Ureter (tissue), 1 donor: ENCODE measurements around the gene GGT1. TPM values are rescaled to one million over a fixed set of nuclear protein-coding genes. Genes with fewer than 3 reads are reported as not detected.
"Not testable (repeated sequence)": the region's sequence is repeated elsewhere in the genome, so short reads cannot be mapped to it uniquely, and the experiment has no call there.

Source experiments
- DNase-seq: peaks from one replicate; pipeline ENCODE4 v3.0.0-alpha.2; 2020; ENCODE audit warnings: low spot score
- total RNA-seq: library from RNA; stranded (reverse); gene quantifications from one replicate; pipeline ENCODE4 v1.2.4, GENCODE V29; 2023
- donor health status: DM: yes; HTN: yes; CAD: no.

Gene GGT1
- total RNA-seq, 1 donor from 2014 or later, result 8.2 TPM

DNA sequence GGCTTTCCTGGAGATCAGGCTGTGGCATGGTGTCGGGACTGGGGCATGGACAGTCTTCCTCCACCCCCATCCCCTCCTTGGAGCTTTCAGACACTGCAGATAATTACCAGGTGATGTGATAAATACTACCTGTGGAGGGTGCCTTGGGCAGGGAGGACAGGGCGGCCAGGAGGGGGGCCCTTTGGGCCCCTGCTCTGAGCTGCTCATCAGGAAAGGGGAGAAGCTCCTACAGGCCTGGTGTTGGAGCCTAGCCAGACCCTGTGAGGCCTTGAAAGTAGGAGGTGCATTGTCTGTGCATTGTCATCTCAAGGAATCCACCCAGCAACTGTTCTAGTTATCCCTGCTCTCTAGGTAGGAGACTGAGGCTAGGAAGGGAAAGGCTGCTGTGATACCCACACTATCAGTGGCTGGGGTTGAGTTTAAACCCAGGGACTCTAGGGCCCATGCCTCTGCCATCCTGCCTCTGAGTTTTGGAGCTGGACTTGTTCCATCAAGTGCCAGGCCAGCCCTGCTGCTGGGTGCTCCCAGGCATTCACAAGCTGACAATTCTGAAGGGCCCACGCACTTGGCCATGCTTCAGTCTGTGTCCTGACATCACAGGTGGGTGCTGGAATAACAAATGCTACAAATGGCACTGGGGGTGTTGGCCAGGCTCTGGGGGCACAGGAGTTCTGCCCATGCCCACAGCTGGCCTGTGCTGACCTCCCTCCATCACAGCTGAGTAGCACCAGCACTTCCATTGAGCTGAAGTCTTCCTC lies 2.9 kb upstream of the GGT1 start:
- DNase-seq, result not testable (repeated sequence)

DNA sequence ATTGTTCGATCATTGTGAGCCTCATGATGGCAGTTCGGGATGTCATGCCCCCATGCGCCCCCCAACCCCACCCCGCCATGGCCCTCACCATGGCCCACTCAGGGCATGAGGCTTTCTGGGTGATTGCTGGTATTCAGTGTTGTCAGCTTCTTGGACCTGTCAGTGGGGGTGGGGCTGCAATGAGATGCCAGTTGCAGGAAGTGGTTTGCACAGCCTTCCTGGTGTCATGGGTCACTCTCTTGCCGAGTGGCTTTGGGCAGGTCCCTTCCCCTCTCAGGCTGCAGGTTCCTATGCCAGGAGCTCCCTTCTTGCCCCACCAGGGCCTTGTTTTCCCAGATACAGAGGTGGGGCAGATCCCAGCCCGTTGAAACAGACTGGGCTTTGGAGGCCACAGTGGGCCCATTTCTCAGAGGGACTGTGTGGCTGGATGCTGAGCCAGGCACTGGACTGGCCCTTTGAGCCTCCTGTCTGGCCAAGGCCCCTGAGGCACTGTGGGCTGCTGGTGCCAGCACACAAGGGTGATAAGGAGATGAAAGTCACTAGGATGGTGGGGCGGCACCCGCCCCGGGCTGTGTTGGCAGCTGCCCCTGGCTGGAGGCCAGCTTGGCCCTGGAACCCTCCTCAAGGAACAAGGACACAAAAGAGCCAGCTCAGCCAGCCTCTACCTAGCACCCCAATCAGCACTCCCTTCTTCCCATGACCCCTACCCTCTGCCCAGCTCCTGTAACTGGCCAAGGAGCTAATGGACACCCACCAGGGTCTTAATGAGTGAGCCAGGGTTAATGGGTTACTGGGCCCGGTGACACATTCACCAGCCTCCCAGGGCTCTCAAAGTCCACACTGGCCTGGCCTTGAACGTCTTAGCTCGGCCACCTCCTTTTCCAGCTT lies 1.5 kb upstream of the GGT1 start:
- no peak for DNase-seq

DNA sequence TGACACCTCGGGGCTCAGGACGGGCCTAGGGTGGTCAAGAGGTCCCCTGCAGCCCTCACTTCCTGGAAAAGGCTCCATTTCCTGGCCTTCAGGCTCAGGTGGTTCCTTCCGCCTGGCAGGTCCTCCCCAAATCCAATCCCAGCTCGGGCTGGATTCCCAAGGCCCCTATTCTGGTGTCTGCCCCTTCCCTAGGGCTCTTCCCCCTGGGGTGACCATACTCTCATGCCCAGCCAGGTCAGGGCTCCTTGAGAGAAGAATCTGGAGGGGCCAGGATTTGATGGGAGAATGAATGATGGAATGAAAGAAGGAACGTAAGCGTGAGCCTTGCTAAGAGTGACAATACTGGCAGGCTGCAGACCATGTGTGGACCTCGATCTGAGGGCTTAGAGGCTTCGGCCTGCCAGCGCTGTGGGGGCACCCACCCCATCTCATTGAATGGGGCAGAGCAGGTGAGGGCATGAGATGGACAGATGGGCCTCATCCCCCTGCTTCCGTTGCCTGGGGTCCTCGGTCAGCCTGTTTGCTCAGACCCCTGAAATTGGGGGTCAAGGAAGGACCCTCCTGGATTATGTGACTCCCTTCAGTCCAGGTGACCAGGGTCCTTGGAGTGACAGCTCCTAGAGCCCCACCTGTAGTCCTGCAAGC lies 766 bp upstream of the GGT1 start:
- not testable (repeated sequence) for DNase-seq

DNA sequence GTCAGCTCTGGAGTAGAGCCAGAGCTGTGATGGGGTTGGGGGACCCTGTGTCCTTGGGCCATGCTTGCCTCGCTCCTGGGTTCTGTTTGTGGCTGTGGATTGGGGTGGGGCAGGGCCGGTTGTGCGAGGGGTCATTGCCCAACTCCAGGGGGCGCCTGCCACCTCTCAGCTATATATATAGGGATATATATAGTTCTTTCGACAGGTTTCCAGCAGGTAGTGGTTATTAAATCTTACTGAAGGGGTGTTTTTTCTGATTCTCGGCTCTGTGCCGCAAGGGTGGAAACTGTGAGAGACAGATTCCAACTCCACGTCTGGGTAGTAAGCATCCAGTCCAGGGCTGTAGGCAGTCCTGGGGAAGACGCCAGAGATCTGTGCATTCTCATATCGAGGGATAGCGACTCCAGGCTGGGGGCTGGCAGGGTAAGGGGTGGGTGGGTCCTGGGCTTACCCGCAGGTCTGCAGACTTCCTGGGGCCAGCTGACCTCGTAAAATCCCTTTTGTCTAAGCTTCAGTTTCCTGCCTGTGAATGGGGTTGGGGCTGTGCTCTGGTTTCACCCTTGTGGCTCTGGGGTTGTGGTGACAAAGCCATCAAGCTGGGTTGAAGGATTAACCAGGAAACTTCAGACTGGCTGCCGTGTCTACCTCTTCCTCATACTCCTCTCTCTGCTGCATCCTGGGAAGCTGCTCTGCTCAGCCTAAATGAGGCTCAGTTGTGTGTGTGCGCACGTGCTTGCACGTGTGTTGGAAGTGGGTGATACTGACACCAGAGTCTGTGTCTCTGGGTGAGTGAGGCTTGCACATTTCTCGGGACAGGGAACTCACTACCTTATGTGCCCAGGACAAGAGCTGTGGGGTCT lies 1.0 kb downstream of the GGT1 start:
- DNase-seq, result not testable (repeated sequence)

DNA sequence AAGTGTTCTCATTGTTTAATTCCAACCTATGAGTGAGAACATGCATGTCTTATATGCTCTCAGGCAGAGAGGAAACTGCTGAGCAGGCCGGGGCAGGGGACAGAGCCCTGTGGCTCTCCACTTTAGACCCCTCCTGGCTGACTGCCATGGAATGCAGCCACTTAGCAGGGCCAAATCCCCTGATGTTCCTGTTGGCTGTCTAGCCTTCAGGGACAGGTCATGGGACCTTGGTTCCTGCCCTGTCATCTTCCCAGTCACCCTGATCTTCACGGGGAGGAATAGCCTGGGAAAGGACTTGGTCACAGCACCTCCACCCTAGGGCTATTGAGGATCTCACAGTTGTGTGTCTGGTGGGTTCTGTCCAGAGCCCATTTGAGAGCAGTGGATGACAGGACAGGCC lies 3.3 kb downstream of the GGT1 start:
- DNase-seq, result not testable (repeated sequence)

DNA sequence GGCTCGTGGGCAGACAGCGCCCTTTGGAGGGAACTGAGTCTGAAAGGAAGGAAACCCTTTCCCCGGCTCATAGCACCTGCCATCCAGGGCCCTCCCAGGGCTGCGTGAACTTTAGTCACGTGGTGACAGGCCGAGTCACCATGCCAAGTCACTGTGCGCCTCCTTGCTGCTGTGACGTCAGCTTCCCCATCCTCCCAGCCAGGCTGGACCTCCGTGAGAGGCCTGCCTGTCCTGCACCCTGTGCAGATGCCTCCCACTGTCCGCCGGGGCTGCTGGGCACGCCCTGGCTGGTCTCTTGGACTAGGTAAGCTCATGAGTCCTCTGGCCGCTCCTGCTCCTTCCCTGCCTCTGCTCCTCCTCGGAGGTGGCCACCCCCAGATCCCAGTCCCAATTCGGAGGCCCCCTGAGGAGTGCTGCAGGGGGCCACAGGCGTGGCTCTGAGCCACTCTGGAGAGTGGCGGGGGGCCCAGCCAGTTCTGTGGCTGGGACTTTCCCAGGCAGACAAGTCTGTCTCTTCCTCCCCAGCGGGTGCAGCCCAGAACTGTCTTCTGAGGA lies 4.5 kb downstream of the GGT1 start:
- DNase-seq, result not testable (repeated sequence)

DNA sequence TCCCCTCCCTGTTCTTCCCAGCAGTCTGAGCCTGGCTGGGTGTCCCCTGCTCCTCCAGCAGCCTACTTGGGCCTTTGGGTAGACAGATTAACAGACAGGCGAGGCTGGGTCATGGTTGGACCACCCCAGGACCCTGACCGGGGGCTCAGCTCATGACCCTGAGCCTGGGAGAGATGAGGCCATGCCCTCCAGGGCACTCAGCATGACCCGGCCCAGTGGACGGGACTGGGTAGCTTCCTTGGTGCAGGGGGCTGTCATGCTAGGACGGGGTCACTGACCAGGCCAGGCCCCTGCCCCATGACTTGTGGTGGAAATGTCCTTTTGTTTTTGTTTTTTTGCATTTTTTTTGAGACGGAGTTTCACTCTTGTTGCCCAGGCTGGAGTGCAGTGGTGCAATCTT lies 5.3 kb downstream of the GGT1 start:
- not testable (repeated sequence) for DNase-seq

DNA sequence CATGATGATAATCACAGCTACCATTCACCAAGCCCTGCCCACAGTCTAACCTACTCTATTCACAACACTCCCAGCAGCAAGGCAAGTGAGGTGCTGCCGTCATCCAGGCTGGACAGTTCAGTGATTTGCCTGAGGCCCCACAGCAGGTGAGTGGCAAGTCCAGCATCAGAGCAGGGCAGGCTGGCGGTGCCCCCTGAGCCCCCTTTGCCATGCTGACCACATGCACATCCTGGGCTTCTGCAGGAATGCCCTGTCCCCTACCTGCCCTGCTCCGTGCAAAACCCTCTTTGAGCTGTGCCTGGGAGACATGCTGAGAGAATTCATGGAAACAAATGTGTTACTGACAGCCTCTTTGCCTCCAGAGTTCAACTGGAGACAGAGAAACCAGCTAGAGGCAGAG lies 6.9 kb downstream of the GGT1 start:
- not testable (repeated sequence) for DNase-seq

DNA sequence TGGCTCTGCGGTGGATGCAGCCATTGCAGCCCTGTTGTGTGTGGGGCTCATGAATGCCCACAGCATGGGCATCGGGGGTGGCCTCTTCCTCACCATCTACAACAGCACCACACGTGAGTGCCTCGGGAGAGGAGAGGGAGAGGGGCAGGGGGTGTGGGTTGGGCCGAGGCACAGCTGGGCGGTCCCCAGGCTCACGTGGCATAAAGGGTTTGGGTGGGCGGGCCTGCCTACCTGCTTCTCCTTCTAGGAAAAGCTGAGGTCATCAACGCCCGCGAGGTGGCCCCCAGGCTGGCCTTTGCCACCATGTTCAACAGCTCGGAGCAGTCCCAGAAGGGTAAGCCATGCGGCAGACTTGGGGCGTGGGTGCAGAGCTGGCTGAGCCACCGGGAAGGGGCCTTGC lies 11.8 kb downstream of the GGT1 start:
- not testable (repeated sequence) for DNase-seq

DNA sequence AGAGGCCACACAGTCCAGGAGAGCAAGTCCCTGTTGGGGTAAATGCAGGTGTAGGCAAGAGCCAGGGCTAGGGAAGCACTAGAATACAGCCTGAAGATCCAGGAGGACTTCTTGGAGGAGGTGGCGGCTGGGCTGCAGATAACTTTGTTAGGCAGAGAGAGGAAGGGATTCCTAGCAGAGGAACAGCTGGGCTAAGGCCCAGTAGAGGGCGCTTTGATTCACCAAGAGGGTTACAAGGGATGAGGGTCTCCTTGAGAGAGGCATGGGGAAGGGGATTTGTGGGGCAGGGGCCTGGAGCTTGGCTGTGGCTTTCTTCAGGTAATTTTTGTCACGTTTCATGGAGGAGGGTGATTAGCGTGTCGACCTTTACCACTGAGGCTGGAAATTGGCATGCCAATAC lies 18.3 kb downstream of the GGT1 start:
- not testable (repeated sequence) for DNase-seq

DNA sequence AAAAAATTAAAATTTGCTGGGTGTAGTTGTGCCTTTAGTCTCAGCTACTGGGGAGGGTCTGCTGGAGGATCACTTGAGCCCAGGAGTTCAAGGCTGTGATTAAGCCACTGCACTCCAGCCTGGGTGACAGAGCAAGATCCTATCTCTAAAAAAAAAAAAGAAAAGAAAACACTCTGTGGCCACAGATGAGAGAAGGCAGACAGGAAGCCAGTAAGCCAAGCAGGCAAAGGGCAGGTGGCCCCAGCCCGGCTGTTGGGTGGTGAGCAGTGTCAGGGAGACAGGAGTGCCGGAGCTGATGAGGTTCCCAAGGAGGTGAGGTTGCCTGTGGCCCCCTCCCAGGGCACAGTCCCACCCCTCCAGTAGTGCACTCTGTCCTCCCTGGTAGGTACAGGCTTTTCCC lies 19.6 kb downstream of the GGT1 start:
- not testable (repeated sequence) for DNase-seq

DNA sequence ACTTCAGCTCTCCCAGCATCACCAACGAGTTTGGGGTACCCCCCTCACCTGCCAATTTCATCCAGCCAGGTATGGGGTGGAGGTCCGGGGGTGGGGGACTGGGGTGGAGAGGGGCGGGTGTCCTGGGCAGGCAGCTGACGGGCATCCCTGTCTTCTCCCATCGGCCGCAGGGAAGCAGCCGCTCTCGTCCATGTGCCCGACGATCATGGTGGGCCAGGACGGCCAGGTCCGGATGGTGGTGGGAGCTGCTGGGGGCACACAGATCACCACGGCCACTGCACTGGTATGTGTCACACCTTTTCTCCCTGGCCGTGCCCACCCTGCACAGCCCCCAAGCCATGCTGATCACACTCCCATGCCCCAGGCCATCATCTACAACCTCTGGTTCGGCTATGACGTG lies 24.9 kb downstream of the GGT1 start:
- DNase-seq, result not testable (repeated sequence)

DNA sequence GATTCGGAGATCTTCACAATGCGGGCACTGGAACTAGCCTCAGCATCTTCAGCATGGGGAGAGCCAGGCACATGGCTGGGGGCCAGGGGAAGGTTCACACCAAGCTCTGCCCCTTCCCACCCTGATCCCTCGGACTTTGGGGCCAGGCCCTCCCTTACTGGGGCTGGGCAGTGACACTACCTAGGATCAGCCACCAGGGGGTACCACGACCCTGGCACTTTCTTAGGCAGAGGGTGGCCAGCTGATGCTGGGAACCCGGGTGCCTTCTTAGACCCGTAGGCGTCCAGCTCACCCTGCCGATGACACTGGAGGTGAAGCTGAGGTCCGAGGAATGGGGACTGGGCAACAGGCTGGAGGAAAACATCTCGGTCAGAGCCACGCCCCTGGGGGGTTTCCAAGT lies 26.1 kb downstream of the GGT1 start:
- not testable (repeated sequence) for DNase-seq

DNA sequence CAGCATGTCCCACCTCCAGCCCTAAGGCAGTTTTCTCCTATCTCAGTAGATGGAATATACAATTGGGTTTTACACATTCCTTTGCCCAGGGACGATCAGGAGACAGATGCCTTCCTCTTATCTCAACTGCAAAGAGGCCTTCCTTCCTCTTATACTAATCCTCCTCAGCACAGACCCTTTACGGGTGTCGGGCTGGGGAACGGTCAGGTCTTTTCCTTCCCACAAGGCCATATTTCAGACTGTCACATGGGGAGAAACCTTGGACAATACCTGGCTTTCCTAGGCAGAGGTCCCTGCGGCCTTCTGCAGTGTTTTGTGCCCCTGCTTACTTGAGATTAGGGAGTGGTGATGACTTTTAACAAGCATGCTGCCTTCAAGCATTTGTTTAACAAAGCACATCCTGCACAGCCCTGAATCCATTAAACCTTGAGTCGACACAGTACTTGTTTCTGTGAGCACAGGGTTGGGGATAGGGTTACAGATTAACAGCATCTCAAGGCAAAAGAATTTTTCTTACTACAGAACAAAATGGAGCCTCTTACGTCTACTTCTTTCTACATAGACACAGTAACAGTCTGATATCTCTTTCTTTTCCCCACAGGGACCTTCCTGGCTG lies 27.9 kb downstream of the GGT1 start:
- DNase-seq, result not testable (repeated sequence)

DNA sequence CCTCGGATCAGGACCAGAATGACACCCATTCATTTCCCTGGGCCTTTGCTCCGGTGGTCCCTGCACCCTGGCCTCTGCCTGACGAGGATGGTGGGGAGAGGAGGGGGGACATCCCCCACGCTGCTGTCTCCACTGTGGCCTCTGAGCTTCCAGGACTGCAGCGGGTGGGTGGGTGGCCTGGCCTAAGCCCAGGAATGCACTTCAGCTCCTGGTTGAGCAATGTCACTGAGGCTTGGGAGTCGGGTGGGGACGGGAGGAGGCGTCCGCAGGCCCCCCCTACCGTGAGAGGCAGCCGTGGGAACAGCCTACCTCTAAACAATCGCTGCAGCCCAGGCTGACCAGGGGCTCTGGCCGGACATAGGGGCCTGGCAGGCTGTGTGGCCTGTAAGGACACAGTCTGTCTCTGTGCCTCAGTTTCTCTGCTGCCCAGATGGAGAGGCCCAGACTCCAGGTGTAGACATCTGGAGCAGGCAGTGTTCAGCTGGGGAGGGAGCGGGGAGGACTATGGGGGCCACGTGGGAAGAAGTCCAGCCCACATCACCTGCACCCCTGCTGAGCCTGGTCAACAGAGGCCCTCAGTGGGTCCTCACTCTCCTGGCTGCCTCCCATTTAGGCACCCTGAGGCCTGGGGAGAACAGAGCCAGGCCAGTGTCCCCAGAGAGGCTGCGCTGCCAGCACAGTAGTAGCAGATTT lies 28.6 kb downstream of the GGT1 start:
- not testable (repeated sequence) for DNase-seq

DNA sequence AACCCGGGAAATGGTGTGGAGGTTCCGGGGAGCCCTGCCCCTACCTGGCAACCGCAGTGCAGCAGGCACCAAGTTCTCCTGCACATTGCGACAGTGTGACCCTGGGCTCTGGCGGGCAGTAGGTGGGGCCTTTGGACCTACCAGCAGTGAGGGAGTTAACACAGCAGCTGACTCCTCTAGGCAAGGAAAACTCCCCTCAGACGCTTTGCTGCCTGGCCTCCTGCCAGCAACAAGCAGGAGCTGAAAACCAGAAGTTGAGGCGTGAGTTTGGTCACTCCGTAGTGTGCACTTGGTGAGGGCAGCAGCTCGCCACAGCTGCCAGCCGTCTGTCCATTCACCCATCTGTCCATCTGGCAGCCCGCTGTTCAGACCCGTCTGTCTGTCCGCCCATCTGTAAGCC lies 29.6 kb downstream of the GGT1 start:
- not testable (repeated sequence) for DNase-seq

DNA sequence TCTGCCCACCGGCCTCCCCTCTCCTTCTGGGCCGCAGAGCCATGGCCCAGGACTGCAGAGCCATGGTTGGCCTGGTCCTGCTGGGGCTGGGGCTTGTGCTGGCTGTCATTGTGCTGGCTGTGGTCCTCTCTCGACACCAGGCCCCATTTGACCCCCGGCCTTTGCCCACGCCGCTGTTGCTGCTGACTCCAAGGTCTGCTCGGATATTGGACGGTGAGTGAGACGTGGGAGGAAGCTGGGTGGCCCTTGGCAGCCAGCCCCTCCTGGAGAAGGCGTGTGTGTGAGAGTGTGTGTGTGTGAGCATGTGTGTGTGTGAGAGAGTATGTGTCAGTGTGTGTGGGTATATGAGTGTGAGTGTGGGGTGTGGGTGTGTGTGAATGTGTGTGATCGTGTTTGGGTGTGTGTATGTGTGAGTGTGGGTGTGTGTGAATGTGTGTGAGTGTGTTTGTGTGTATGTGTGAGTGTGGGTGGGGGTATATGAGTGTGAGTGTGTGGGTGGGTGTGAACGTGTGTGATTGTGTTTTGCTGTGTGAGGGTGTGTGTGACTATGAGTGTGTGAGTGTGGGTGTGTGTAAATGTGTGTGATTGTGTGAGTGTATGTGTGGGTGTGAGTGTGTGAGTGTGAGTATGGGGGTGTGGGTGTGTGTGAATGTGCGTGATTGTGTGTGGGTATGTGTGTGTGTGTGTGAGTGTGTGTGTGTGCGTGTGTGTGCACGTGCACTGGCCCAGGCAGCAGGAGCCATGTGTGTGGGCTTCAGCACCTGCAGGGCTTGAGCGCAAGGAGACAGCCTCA lies 30.4 kb downstream of the GGT1 start:
- not testable (repeated sequence) for DNase-seq

DNA sequence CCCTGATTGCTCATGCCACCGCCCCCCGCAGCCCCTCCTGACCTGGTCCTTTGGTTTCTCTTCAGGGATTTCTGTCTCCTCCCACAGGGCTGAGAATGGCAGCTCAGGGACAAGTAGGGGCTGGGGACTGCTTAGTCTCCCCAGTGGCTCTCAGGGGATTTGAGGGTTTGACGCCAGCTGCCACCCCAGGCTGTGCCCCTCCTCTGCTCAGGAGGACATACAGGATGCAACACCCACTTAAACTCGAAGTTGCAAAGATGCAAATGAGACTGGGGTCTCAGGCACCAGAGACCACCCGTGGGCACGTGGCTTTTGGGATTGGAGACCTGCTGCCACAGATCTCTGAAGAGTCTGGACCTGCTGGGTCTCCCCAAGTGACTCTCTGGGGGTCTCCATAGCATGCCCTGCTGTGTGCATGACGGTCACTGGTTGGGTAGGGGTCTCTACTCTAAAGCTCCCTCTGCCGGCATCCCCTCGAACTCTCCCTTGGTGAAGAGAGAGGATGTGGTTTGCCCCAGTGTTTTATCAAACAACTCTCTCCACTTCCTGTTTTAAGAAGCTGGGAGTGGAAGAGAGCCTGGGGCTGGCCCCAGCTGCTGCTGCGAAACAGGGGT lies 31.9 kb downstream of the GGT1 start:
- DNase-seq, result not testable (repeated sequence)

DNA sequence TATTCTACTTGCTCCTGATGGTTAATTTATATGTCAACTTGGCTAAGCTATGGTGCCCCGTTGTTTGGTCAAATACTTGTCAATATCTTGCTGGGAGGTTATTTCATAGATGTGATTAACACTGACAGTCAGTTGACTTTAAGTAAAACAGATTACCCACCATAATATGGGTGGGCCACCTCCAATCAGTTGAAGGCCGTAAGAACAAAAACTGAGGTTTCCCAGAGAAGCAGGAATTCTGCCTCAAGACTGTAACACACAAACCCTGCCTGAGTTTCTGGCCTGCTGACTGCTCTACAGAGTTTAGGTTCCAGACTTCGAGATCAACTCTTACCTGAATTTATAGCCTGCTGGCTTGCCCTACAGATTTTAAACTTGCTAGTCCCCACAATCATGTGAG lies 33.5 kb downstream of the GGT1 start:
- DNase-seq, result not testable (repeated sequence)
